K562 (cell line): ENCODE results near the gene EEF1AKMT4. TPM values are rescaled to one million over a fixed set of nuclear protein-coding genes. Genes with fewer than 3 reads are reported as not detected.

ENCODE experiments used
- CHD7 ChIP-seq: fragments of 200-600 bp; sonication (generic); IDR thresholded peaks from one replicate; pipeline ENCODE4 v1.6.1; 2012; ENCODE audit warnings: mild to moderate bottlenecking, low read depth, low read length, inconsistent platforms
- CREM ChIP-seq: IDR thresholded peaks from 2 replicates; pipeline ENCODE4 v1.6.1; 2014; ENCODE audit warnings: antibody characterized with exemption, low read depth
- MAZ ChIP-seq, 2 experiments: fragments of 450-650 bp in 1 of 2; sonication (generic) in 1 of 2; formaldehyde crosslinking; IDR thresholded peaks in 1 of 2; conservative IDR thresholded peaks in 1 of 2; 2 replicates each; pipeline versions ENCODE4 v1.4.0 to v1.5.0; 2020; ENCODE audit warnings: mild to moderate bottlenecking in 1 of 2, missing genetic modification reagents in 1 of 2
- NELFE ChIP-seq: IDR thresholded peaks from 2 replicates; pipeline ENCODE4 v1.6.1; 2011; ENCODE audit warnings: mild to moderate bottlenecking; ENCODE audit not compliant: insufficient read depth, insufficient read length
- SMC3 ChIP-seq: conservative IDR thresholded peaks from 2 replicates; pipeline ENCODE4 v1.6.1; 2011; ENCODE audit warnings: low read depth, low read length, improper control_type of control experiment; ENCODE audit not compliant: insufficient read depth
- TFAP4 ChIP-seq: sonication (generic); formaldehyde crosslinking; IDR thresholded peaks from 2 replicates; pipeline ENCODE4 v1.8.0; 2022; ENCODE audit warnings: missing genetic modification reagents, mild to moderate bottlenecking, moderate library complexity, borderline replicate concordance
- polyA plus RNA-seq, 8 experiments: library from polyadenylated mRNA; depleted of rRNA in 4 of 8; stranded (reverse) in 5 of 8; unstranded in 3 of 8; fragments of >200 nt; fragmentation: Nextera tagmentation in 2 of 8; fragmentation: Illumina TruSeq in 1 of 8; extraction: Ambion mirVana in 2 of 8; extraction: Trizol in 1 of 8; gene quantifications; 2 replicates each; pipeline versions ENCODE4 v1.2.1 to v1.2.3, GENCODE V29; 2011 to 2014; ENCODE audit warnings: inconsistent platforms in 1 of 8, missing spikeins in 1 of 8
- total RNA-seq, 7 experiments: library from RNA; depleted of rRNA in 6 of 7; stranded (reverse); fragments of >200 nt in 6 of 7; fragmentation: Illumina TruSeq in 2 of 7; extraction: Trizol in 2 of 7; gene quantifications; 2 replicates each; pipeline versions ENCODE4 v1.2.1 to v1.2.3, GENCODE V29; 2011 to 2021; ENCODE audit warnings: low replicate concordance in 1 of 7

EEF1AKMT4 gene
- total and polyA plus RNA-seq, 9 of the 15 experiments (the other 6 are each of a cell fraction or from before 2014, with no cell fraction given), result 10.3 to 49.4 (median 18.9) TPM

GRCh38 chr3:184227481-184227935 is 22.0 kb upstream of the EEF1AKMT4 start (continued):
- no peak for TF ChIP-seq CHD7
- TF ChIP-seq CREM, result peak; percentile 15; the same call in 1 of the 2 replicates
- 0 out of 4 replicates have a peak, but pooled peaks of 1 of the 2 experiments have one; percentile 25 for TF ChIP-seq MAZ (CRISPR knock-in tag; conservative IDR thresholded peaks at IDR 0.05 in 1 of 2, IDR thresholded peaks at IDR 0.05 in 1 of 2)
- no peak for TF ChIP-seq NELFE
- peak; percentile 66 for TF ChIP-seq SMC3
- TF ChIP-seq TFAP4 (CRISPR knock-in tag), result peak; percentile 86
